Bronchial epithelial cell (primary cell): ENCODE measurements around the gene CDCA7L. TPM values are rescaled to one million over a fixed set of nuclear protein-coding genes. Genes with fewer than 3 reads are reported as not detected.

Experiments
- DNase-seq: peaks from one replicate; pipeline ENCODE4 v3.0.0-alpha.2; 2010; ENCODE audit warnings: low read depth
- FAIRE-seq: peaks from 2 replicates; lab custom pipeline; 2011; peaks lifted over from hg19 to GRCh38; lab: Jason Lieb, UNC
- H3K27me3 ChIP-seq: 2 replicates; pipeline ENCODE4 v1.5.1; 2011; ENCODE audit warnings: low read length; ENCODE audit not compliant: control insufficient read depth, insufficient read depth
- H3K36me3 ChIP-seq: 2 replicates; pipeline ENCODE4 v1.5.1; 2011; ENCODE audit warnings: low read length; ENCODE audit not compliant: control insufficient read depth, insufficient read depth
- H3K4me3 ChIP-seq: 2 replicates; pipeline ENCODE4 v1.5.1; 2011; ENCODE audit warnings: mild to moderate bottlenecking, low read depth, low read length, control low read depth
- CTCF ChIP-seq: IDR thresholded peaks from 2 replicates; pipeline ENCODE4 v1.5.1; 2011; ENCODE audit warnings: mild to moderate bottlenecking, moderate library complexity, low read length, control low read depth, inconsistent platforms; ENCODE audit not compliant: insufficient read depth, severe bottlenecking
- total RNA-seq: library from RNA; depleted of rRNA; stranded (reverse); fragments of >200 nt; gene quantifications from 2 replicates; pipeline ENCODE4 v1.2.1, GENCODE V29; 2014

The CDCA7L gene
- total RNA-seq, 1 donor from 2014 or later: 40.3 TPM

GRCh38 chr7:21851559-21851967 is 94.1 kb downstream of the CDCA7L start:
- DNase-seq (no peak), FAIRE-seq (no peak)
- Histone ChIP-seq H3K27me3 (no peaks in the 10 kb centered on the region), H3K36me3 (no peaks in the 10 kb centered on the region), H3K4me3 (no peak overlapping the region)
- no peak for TF ChIP-seq CTCF
